ENCODE results near the gene DNAH9. TPM values are rescaled to one million over a fixed set of nuclear protein-coding genes. Genes with fewer than 3 reads are reported as not detected.

Gene DNAH9
- total and polyA plus RNA-seq, 2 experiments from 2014 or later, result 0.24 to 1.8 TPM

GRCh38 chr17:11640463-11640814 lies 42.2 kb downstream of the DNAH9 start:
- Histone ChIP-seq H3K4me3 (no peak overlapping the region), H3K36me3 (no peaks in the 10 kb centered on the region), H3K27me3 (no peaks in the 10 kb centered on the region), H3K9me3 (ENCODE audit: low read depth) (no peaks in the 10 kb centered on the region), H3K4me1 (ENCODE audit: low read depth) (no peaks in the 10 kb centered on the region), H3K27ac (no peak overlapping the region)
- TF ChIP-seq, protein P1, sequence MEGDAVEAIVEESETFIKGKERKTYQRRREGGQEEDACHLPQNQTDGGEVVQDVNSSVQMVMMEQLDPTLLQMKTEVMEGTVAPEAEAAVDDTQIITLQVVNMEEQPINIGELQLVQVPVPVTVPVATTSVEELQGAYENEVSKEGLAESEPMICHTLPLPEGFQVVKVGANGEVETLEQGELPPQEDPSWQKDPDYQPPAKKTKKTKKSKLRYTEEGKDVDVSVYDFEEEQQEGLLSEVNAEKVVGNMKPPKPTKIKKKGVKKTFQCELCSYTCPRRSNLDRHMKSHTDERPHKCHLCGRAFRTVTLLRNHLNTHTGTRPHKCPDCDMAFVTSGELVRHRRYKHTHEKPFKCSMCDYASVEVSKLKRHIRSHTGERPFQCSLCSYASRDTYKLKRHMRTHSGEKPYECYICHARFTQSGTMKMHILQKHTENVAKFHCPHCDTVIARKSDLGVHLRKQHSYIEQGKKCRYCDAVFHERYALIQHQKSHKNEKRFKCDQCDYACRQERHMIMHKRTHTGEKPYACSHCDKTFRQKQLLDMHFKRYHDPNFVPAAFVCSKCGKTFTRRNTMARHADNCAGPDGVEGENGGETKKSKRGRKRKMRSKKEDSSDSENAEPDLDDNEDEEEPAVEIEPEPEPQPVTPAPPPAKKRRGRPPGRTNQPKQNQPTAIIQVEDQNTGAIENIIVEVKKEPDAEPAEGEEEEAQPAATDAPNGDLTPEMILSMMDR (IDR thresholded peaks at IDR 0.05; ENCODE audit: low read depth, low read length), result no peak
- no peak for DNase-seq (ENCODE audit: low read depth in 1 of 2, low spot score in 1 of 2)

- TF ChIP-seq, protein P1 (IDR thresholded peaks at IDR 0.05; ENCODE audit: low read depth, low read length), result no peak
- no peak overlapping the region for H3K4me3 ChIP-seq
- no peak for DNase-seq (ENCODE audit: low read depth in 1 of 2, low spot score in 1 of 2)
- no peak overlapping the region for H3K27ac ChIP-seq
- no peaks in the 10 kb centered on the region for H3K4me1 ChIP-seq (ENCODE audit: low read depth)
- no peaks in the 10 kb centered on the region for H3K27me3 ChIP-seq
- H3K9me3 ChIP-seq (ENCODE audit: low read depth), result no peaks in the 10 kb centered on the region
- no peaks in the 10 kb centered on the region for H3K36me3 ChIP-seq
These were observed 43.4 kb downstream of the DNAH9 start for GRCh38 chr17:11641521-11642275.

DNA sequence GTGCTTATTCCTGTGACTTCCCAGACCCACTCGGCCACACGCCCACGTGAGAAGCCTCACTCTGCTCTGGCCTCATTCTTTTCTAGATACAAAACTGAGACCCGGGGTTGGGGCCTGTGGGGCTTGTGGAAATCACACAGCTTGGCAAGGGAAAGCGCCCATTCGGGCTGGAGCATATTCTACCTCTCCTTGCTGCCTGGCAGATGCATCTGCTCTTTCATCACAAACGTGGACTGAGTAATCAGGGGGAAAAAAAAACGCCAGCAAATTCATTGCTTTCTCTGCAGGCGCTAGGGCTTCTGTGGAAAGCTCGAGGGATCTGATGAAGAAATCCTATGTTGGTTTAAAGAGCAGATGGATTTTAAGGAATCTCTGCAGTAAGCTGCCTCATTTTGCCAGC lies 44.4 kb downstream of the DNAH9 start:
- no peak overlapping the region for H3K27ac ChIP-seq
- H3K27me3 ChIP-seq, result no peaks in the 10 kb centered on the region
- no peaks in the 10 kb centered on the region for H3K4me1 ChIP-seq (ENCODE audit: low read depth)
- TF ChIP-seq, protein P1 (IDR thresholded peaks at IDR 0.05; ENCODE audit: low read depth, low read length), result no peak
- H3K36me3 ChIP-seq, result no peaks in the 10 kb centered on the region
- no peak overlapping the region for H3K4me3 ChIP-seq
- no peak for DNase-seq (ENCODE audit: low read depth in 1 of 2, low spot score in 1 of 2)
- H3K9me3 ChIP-seq (ENCODE audit: low read depth), result no peaks in the 10 kb centered on the region

GRCh38 chr17:11643851-11644250 lies 45.6 kb downstream of the DNAH9 start:
- Histone ChIP-seq H3K9me3 (ENCODE audit: low read depth) (no peaks in the 10 kb centered on the region), H3K4me3 (no peak overlapping the region), H3K27ac (no peak overlapping the region), H3K27me3 (no peaks in the 10 kb centered on the region), H3K36me3 (no peaks in the 10 kb centered on the region), H3K4me1 (ENCODE audit: low read depth) (no peaks in the 10 kb centered on the region)
- DNase-seq (ENCODE audit: low read depth in 1 of 2, low spot score in 1 of 2), result no peak
- TF ChIP-seq, protein P1 (IDR thresholded peaks at IDR 0.05; ENCODE audit: low read depth, low read length), result no peak

DNA sequence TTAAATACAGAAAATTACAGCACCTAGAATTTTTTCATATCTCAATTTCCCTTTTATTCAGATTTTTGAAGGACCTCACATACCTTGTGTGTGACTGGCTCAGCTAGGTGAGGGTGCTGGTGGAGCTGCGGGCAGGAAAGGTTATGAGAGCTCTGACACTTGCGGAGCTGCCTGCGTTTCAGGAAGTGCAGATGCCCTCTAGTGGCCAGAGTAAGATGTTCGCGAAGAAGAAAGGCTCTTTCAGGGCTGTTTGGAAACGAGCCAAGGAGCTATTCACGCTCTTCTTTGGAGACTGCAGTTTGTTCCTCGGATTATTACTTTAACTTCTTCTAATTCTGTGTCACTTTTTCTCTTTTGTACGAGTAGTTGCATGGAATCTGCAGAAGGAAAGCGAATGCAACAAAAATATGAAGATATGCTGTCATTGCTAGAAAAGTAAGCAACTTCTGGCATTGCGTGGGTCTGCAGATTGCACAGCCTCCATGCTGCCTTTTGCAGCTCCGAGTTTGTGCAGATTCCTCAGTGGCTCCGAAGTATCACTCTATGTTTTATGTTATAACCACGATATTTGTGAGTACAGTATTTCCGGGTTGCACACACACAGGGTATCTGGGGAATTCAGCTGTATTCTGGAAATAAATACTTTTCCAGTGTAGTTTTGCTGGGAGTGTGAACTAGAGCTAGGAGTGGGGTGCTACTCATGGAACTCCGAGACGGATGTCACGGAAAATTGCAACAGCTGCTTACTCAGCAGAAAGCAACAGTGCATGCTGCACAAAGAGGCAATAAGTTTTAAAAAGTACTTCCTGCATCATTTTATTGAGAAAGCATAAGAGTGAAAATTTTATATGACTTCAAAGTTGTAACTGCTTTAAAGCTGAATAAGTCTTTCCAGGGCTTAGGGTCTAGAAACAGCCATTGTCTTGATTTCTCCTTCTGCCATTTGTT lies 46.3 kb downstream of the DNAH9 start:
- H3K27ac ChIP-seq, result no peak overlapping the region

More for the DNA sequence above, 46.3 kb downstream of the DNAH9 start:
- Histone ChIP-seq H3K9me3 (ENCODE audit: low read depth) (no peaks in the 10 kb centered on the region), H3K4me3 (no peak overlapping the region), H3K36me3 (no peaks in the 10 kb centered on the region), H3K4me1 (ENCODE audit: low read depth) (no peaks in the 10 kb centered on the region), H3K27me3 (no peaks in the 10 kb centered on the region)
- peak; percentile 70 to 93 for DNase-seq (ENCODE audit: low read depth in 1 of 2, low spot score in 1 of 2)
- TF ChIP-seq, protein P1 (IDR thresholded peaks at IDR 0.05; ENCODE audit: low read depth, low read length), result peak; percentile 69

All from cardiac muscle cell (in vitro differentiated cells and primary cell).